Measurements from ENCODE around the gene INPP4B.

INPP4B gene

GRCh38 chr4:142447009-142447408 lies 399.1 kb downstream of the INPP4B start:
- DNase-seq, result no peak

DNA sequence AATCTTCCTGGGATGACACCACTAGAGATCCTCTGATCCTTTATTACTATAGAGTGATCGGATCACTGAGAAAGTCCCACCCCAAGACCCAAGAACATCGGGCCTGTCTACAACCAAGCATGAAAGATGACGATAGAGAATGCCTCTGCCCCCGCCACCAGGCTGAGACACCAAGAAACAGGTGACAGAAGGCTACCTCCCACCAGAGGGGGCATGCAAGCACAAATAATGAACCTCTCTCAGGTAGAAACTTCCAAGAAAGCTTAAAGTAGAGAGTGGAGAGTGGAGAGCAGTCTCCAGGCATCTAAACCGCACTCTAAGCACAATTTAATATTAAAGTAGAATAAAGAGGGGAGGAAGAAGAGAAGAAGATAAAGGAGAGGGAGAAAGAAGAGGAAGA lies 402.6 kb downstream of the INPP4B start:
- no peak for DNase-seq

- DNase-seq, result no peak
These were observed 406.0 kb downstream of the INPP4B start for GRCh38 chr4:142440093-142440492.

DNA sequence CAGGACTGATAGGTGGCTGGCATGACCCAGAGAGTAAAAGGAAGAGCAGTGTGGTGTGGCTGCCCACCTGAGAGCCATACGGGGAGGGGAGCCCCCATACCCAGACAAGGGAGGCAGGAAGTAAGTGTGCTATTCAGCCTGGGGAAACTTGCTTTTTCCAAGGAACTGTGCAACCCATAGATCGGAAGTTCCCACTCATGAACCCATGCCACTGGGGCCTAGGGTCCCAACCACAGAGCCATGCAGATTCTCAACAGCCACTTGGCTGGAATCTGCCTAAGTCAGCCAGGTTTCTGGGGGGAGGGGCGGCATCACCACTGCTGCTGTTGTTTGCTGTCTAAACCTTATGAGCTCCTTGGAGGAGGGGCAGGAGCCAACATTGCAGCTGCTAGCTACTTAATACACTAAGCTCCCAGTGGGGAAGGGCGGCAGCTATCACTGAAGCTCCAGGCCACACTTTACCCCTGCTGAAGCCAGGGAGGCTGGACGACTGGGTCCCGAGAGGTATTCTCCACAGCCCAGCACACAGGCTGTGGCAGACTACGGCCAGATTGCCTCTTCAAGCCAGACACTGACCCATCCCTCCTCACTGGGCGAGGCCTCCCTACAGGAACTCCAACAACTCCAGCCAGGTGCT lies 410.4 kb downstream of the INPP4B start:
- DNase-seq, result peak; percentile 33

- DNase-seq, result no peak
These were observed 411.4 kb downstream of the INPP4B start for GRCh38 chr4:142434519-142435224.

- DNase-seq, result no peak
These were observed 417.4 kb downstream of the INPP4B start for GRCh38 chr4:142428715-142429114.

- no peak for DNase-seq
These were observed 418.6 kb downstream of the INPP4B start for GRCh38 chr4:142427456-142427855.

DNA sequence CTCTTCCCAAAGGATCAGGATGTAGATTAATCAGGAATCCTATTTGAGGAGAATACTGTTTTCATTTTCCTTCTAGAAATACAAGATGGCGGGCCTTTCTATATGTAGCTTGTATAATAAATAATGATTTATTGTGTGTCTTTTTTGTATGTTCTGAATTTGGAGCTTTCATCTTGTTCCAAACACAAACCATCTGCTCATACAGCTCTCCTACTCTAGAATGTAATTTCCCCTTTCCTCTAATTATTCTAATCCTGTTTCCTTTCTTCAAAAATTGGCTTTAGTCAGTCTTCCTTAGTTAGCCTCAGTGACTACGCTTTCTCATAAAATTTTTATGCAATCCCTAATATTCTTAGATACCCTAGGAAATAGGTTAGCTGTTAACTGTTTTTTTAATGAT lies 422.2 kb downstream of the INPP4B start:
- no peak for DNase-seq

GRCh38 chr4:142420311-142421095 lies 425.6 kb downstream of the INPP4B start:
- DNase-seq, result no peak

- no peak for DNase-seq
These were observed 426.4 kb downstream of the INPP4B start for GRCh38 chr4:142419712-142420111.

DNA sequence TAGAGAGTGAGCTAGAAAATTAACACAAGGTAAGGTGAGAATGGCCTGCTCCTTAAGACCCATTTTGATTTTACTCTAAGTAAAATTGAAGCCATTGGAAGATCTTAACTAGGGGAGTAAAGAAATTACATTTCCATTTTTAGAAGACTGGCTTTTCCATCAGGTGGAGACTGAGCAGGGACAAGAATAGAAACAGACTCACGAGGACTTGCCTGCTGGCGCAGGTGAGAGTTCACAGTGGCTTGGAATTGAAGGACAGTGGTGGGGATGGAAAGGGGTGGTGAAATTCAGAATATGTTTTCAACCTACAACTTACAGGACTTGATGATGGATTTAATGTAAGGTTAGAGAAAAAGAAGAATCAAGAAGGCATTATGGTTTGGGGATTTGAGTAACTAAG lies 427.4 kb downstream of the INPP4B start:
- DNase-seq, result no peak

DNA sequence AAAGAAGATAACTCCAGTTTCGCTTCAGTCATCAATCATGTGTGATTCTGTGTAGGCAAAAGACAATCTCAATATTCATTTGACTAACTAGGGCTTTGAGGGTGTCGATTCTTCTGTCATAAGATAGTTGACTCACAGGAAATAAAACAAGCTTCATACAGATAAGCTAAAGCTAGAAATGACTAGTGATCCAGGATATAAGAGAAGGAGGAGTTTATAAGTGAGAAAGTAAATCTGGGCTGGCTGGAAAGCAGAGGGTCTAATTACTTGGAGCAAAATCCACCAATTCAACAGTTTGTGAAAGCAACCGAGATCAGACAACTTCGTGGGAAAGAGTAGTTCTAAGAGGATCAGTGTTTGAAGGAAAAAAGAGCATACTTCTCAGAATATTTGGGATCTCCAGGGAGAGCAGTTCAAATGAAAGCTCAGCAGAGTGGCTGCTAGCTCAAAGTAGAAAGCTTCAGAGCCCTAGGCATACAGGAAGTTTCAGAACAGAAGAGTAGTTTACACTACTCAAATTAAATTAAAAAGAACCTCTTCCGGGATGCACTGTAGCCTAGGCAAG lies 429.3 kb downstream of the INPP4B start:
- no peak for DNase-seq

- no peak for DNase-seq
These were observed 430.0 kb downstream of the INPP4B start for GRCh38 chr4:142416121-142416520.

GRCh38 chr4:142414366-142414990 lies 431.6 kb downstream of the INPP4B start:
- no peak for DNase-seq

- no peak for DNase-seq
These were observed 432.6 kb downstream of the INPP4B start for GRCh38 chr4:142413485-142413884.

DNA sequence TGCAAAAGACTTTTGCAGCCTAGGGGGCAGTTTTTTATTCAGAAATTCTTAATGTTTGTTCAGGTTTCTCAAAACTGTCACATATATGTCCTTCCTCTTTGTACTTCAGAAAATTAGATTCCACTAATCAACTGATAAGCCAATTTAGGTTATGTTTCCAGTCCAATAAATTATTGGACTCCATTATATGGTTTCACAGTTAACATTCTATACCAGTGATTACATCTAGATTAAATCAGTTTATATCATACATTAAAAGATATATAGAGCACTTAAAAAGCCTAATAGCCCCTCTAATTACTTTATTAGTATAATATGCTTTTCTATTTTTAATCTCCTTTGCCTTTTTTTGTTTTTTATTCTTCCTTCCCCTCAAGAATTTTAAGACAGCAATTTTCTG lies 434.1 kb downstream of the INPP4B start:
- no peak for DNase-seq

- no peak for DNase-seq
These were observed 438.1 kb downstream of the INPP4B start for GRCh38 chr4:142408003-142408441.

- DNase-seq, result no peak
These were observed 438.5 kb downstream of the INPP4B start for GRCh38 chr4:142407596-142407995.

GRCh38 chr4:142406917-142407501 lies 439.1 kb downstream of the INPP4B start:
- DNase-seq, result no peak

GRCh38 chr4:142406499-142406835 lies 439.6 kb downstream of the INPP4B start:
- DNase-seq, result no peak

GRCh38 chr4:142405695-142406498 lies 440.2 kb downstream of the INPP4B start:
- peak; percentile 44 for DNase-seq

All from left hindlimb (tissue), 1 donor.